HG03439 (cell line): ENCODE results near the gene LRRC17.
"Not testable (repeated sequence)": the region's sequence is repeated elsewhere in the genome, so short reads cannot be mapped to it uniquely, and the experiment has no call there.

ENCODE experiments used
- ATAC-seq: cut with Tn5 transposase; IDR thresholded peaks from one replicate; pipeline ENCODE4 v1.9.1; 2021; ENCODE audit warnings: mild to moderate bottlenecking, moderate library complexity; ENCODE audit not compliant: unreplicated experiment

LRRC17 gene

DNA sequence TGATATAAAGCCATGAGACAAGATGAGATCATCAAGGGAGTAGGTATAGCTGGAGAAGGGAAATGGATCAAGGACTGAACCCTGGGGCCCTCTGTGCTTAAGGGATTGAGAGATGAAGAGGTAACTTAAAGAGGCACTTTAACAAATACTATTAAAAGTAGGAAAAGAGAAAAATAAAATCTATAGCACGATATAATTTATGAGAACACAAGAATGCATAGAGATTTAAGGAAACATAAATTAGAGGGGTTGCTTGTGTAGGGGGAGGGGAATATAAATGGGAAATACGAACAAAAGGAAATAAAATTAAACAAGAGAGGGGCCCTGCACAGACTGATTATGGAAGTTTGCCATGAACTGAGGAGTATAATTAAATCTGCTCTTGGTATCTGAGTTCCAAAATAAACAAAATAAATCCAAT is 15.6 kb upstream of the LRRC17 start:
- no peak for ATAC-seq

DNA sequence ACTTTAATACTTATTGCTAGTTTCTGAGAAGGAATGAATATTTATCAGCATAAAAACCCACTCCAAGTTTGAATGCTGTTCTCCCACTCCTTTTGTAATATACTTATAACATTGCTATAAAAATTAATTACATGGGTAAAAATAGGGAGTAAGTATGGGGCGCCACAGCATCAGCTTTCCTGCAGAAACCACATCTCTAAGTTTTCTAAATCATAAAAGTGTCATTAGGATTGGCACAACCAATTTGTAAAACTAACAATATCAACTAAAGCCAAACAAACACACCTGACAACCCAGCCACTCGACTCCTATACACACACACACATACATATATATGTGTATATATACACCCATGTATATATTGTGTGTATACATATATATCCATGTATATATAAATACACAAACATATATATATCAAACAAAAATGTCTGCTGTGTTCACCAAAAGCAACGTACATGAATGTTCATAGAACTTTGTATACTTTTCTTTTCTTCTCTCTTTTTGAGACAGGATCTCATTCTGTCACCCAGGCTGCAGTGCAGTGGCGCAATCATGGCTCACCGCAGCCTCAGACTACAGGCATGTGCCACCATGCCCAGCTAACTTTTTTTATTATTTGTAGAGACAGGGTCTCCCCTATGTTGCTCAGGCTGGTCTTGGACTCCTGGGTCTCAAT is 14.8 kb upstream of the LRRC17 start:
- ATAC-seq: no peak

- ATAC-seq: no peak
Observed at GRCh38 chr7:102898532-102898859, 14.3 kb upstream of the LRRC17 start.

GRCh38 chr7:102902052-102902451 is 10.7 kb upstream of the LRRC17 start:
- ATAC-seq: not testable (repeated sequence)

- ATAC-seq: not testable (repeated sequence)
Observed at GRCh38 chr7:102903576-102903975, 9.2 kb upstream of the LRRC17 start.

- no peak for ATAC-seq
Observed at GRCh38 chr7:102908676-102909075, 4.1 kb upstream of the LRRC17 start.

GRCh38 chr7:102913826-102914225 is 1.0 kb downstream of the LRRC17 start:
- ATAC-seq: no peak

GRCh38 chr7:102914585-102914984 is 1.8 kb downstream of the LRRC17 start:
- ATAC-seq: no peak

GRCh38 chr7:102916426-102916825 is 3.6 kb downstream of the LRRC17 start:
- no peak for ATAC-seq

- ATAC-seq: no peak
Observed at GRCh38 chr7:102916881-102917280, 4.1 kb downstream of the LRRC17 start.

DNA sequence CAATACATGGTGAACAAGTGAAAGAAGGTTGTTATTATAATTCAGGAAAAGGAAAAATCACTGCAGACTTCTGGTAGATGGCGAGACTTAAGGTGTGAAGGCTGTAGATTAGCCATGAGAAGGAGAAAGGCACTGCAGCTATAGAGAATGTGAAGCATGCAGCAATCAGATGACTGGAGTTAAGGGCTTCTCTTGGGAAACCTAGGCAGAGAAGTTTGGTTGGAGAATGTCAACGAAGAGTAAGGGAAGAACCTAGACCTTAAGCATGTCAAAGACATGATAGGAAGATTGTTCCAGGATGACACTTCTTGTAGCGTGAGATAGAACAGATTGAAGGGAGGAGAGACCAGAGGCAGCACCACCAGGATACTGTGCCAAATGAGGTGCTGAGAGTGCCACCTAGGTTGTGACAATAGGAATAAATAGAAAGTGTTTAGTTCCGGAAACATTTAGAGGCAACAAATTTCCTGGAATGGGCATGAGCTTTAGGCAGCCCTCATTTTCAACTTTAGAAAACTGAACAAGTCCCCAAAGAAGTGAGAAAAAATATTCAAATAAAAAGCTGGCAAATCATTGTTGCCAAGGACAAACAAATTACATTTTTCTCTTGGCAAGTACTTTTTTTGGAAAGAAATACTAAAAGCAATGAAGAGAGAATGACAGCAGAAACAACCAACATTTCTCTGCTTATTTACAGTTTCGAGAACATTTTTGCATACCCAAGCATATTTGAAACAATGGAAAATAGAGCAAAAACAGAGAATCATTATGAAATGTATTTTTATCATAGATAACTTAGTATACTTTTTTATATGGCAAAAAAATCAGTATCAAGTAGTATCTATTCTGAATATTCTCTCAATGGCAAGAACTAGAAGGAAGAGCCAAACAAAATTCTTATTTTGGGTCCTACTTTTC is 4.9 kb downstream of the LRRC17 start:
- no peak for ATAC-seq

- no peak for ATAC-seq
Observed at GRCh38 chr7:102918845-102919244, 6.0 kb downstream of the LRRC17 start.

DNA sequence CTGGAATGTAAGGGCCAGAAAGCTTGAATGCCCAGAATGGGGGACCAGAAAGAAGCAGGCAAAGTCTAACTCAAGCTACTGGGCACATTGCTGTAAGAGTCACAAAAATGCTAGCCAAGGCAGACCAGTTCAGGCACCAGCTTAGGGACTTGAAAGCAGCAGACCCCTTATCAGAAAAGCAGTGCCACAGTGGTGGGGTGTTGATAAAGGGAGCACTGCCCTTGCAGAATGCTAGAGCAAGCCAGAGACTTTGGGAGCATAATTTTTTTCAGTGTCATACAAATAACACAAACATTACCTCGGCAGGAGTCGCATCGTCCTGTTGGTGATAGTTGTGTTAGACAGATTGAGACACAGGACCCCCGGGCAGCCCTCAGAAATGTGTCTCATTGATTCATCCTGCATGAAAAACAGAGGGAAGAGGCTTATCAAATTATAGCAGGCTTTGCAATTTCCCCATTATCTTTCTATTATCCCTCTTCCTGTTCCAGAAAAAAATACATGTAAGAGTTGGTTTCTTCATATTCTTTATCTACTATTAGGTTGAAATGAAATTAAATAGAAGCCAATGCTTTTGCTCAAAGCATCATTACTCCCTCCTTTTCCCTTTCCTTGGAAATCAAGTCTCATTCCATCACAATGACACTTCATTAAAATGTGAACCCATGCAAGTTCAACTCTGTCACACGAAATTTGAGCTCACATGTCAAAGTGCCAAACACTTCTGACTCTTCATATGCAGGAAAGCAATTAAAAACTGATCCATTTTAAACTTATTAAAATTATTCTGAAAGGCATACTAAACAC is 13.4 kb downstream of the LRRC17 start:
- ATAC-seq: no peak

- no peak for ATAC-seq
Observed at GRCh38 chr7:102926783-102927140, 14.0 kb downstream of the LRRC17 start.

DNA sequence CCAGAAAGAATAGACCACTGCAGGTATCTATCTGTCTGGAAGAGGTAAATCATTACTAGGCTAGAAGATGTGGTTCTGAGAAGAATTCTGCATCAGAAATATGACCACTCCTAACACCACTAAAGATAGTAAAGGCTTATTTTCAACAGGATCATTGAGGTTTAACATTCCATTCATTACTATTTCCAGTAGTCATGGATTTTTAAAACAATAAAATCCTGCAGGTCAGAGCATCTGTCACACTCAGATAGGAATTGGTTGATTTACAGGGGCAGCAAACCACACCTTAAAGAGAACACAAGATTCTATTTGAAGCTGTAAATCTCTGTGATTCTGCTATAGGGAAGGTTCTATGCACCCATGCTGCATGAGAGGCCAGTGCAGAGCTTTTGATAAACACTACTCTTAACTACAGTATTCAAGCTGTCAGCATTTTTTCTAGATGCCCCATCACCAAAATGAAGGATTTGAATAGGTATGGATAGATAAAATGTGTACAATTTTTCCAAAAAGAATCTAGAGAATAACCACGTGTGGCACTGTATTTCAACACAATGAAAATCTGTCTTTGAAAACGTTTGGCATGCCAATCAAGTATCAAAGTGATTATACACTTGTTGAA is 14.6 kb downstream of the LRRC17 start:
- no peak for ATAC-seq

- ATAC-seq: no peak
Observed at GRCh38 chr7:102931757-102932156, 19.0 kb downstream of the LRRC17 start.

DNA sequence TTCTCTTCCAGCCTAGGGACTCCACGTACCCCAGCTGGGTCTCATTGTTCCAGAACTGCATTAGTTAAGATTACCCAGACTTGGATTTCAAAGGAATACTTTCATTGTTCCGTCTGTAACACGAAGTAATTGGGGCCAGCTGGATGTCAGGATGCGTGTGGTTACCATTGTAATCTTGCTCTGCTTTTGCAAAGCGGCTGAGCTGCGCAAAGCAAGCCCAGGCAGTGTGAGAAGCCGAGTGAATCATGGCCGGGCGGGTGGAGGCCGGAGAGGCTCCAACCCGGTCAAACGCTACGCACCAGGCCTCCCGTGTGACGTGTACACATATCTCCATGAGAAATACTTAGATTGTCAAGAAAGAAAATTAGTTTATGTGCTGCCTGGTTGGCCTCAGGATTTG is 21.0 kb downstream of the LRRC17 start:
- ATAC-seq: no peak

- ATAC-seq: no peak
Observed at GRCh38 chr7:102934239-102934638, 21.4 kb downstream of the LRRC17 start.

DNA sequence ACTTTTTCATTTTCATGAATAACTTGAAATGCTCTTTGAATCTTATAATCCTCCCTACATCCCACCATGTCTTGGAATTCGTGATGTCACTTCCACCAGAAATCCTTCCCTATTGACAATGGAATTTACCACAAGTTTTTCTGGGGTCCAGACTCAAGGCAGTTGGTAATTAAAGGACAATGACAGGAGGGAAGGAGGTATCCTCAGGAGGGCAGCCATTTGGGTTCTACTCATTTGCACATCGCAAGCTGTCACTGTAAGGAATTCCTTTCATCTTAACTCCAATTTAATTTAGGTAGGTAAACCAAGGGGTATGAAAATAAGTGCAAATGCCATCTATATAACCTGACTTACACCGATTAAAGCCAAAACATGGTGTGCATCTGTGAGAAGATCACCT is 21.9 kb downstream of the LRRC17 start:
- no peak for ATAC-seq

GRCh38 chr7:102935450-102936115 is 22.8 kb downstream of the LRRC17 start:
- no peak for ATAC-seq

GRCh38 chr7:102938679-102939078 is 25.9 kb downstream of the LRRC17 start:
- no peak for ATAC-seq
